Effector memory CD4-positive, alpha-beta T cell (primary cell): ENCODE results near the gene CERCAM.

Source experiments
- DNase-seq, 3 donors: peaks; one replicate each; pipeline ENCODE4 v3.0.0-alpha.2; 2020
- H3K27ac ChIP-seq: 2 replicates; pipeline ENCODE4 v1.7.0; 2013; ENCODE audit warnings: mild to moderate bottlenecking, low read length, moderate library complexity; ENCODE audit not compliant: insufficient read depth, poor library complexity, severe bottlenecking
- H3K27me3 ChIP-seq: replicated peaks from 2 replicates; pipeline ENCODE4 v1.7.0; 2013; ENCODE audit warnings: mild to moderate bottlenecking, low read length; ENCODE audit not compliant: insufficient read depth, control insufficient read depth, poor library complexity, severe bottlenecking
- H3K36me3 ChIP-seq: 2 replicates; pipeline ENCODE4 v1.7.0; 2013; ENCODE audit warnings: mild to moderate bottlenecking, low read length, moderate library complexity; ENCODE audit not compliant: control insufficient read depth, insufficient read depth
- H3K4me1 ChIP-seq: 2 replicates; pipeline ENCODE4 v1.7.0; 2013; ENCODE audit warnings: low read length, mild to moderate bottlenecking; ENCODE audit not compliant: control insufficient read depth, insufficient read depth, poor library complexity, severe bottlenecking
- H3K4me3 ChIP-seq: 2 replicates; pipeline ENCODE4 v1.7.0; 2013; ENCODE audit warnings: low read length, low read depth, mild to moderate bottlenecking; ENCODE audit not compliant: insufficient read depth, poor library complexity, severe bottlenecking
- H3K9me3 ChIP-seq: 2 replicates; pipeline ENCODE4 v1.7.0; 2013; ENCODE audit warnings: mild to moderate bottlenecking, low read length, moderate library complexity; ENCODE audit not compliant: control insufficient read depth

CERCAM gene

GRCh38 chr9:128393145-128393775, 27.4 kb upstream of the CERCAM start:
- H3K27ac ChIP-seq, result no peak overlapping the region
- H3K4me1 ChIP-seq, result no peaks in the 10 kb centered on the region
- no peaks in the 10 kb centered on the region for H3K27me3 ChIP-seq
- no peak overlapping the region for H3K4me3 ChIP-seq
- H3K36me3 ChIP-seq, result peaks cover 27% of the 10 kb centered on the region
- no peaks in the 10 kb centered on the region for H3K9me3 ChIP-seq
- DNase-seq, result no peak

- peaks cover 20% of the 10 kb centered on the region for H3K36me3 ChIP-seq
- no peaks in the 10 kb centered on the region for H3K27me3 ChIP-seq
- H3K4me3 ChIP-seq, result no peak overlapping the region
- no peaks in the 10 kb centered on the region for H3K9me3 ChIP-seq
- no peak overlapping the region for H3K27ac ChIP-seq
- no peaks in the 10 kb centered on the region for H3K4me1 ChIP-seq
- DNase-seq, result no peak
Observed at GRCh38 chr9:128393970-128394369, 26.7 kb upstream of the CERCAM start.

GRCh38 chr9:128394379-128395168, 26.1 kb upstream of the CERCAM start:
- no peak for DNase-seq
- no peaks in the 10 kb centered on the region for H3K9me3 ChIP-seq
- H3K4me3 ChIP-seq, result no peak overlapping the region
- no peak overlapping the region for H3K27ac ChIP-seq
- H3K27me3 ChIP-seq, result no peaks in the 10 kb centered on the region
- no peaks in the 10 kb centered on the region for H3K4me1 ChIP-seq
- peaks cover 14% of the 10 kb centered on the region for H3K36me3 ChIP-seq

- no peak overlapping the region for H3K27ac ChIP-seq
- H3K27me3 ChIP-seq, result no peaks in the 10 kb centered on the region
- peaks cover 7% of the 10 kb centered on the region for H3K36me3 ChIP-seq
- H3K9me3 ChIP-seq, result no peaks in the 10 kb centered on the region
- no peak for DNase-seq
- no peak overlapping the region for H3K4me3 ChIP-seq
- no peaks in the 10 kb centered on the region for H3K4me1 ChIP-seq
Observed at GRCh38 chr9:128396970-128397613, 23.6 kb upstream of the CERCAM start.

GRCh38 chr9:128397831-128398230, 22.8 kb upstream of the CERCAM start:
- Histone ChIP-seq H3K27ac (no peak overlapping the region), H3K4me1 (no peaks in the 10 kb centered on the region), H3K36me3 (peaks cover 7% of the 10 kb centered on the region), H3K9me3 (no peaks in the 10 kb centered on the region), H3K27me3 (no peaks in the 10 kb centered on the region), H3K4me3 (no peak overlapping the region)
- no peak for DNase-seq

GRCh38 chr9:128399861-128400260, 20.8 kb upstream of the CERCAM start:
- Histone ChIP-seq H3K9me3 (no peaks in the 10 kb centered on the region), H3K4me3 (no peak overlapping the region), H3K4me1 (no peaks in the 10 kb centered on the region), H3K36me3 (no peaks in the 10 kb centered on the region), H3K27me3 (no peaks in the 10 kb centered on the region), H3K27ac (no peak overlapping the region)
- no peak for DNase-seq

- no peak overlapping the region for H3K4me3 ChIP-seq
- H3K27me3 ChIP-seq, result no peaks in the 10 kb centered on the region
- H3K27ac ChIP-seq, result no peak overlapping the region
- no peak for DNase-seq
- no peaks in the 10 kb centered on the region for H3K36me3 ChIP-seq
- no peaks in the 10 kb centered on the region for H3K9me3 ChIP-seq
- no peaks in the 10 kb centered on the region for H3K4me1 ChIP-seq
Observed at GRCh38 chr9:128404560-128404959, 16.1 kb upstream of the CERCAM start.

- no peaks in the 10 kb centered on the region for H3K27me3 ChIP-seq
- H3K36me3 ChIP-seq, result no peaks in the 10 kb centered on the region
- no peak overlapping the region for H3K4me3 ChIP-seq
- H3K9me3 ChIP-seq, result no peaks in the 10 kb centered on the region
- no peak for DNase-seq
- H3K27ac ChIP-seq, result no peak overlapping the region
- H3K4me1 ChIP-seq, result no peaks in the 10 kb centered on the region
Observed at GRCh38 chr9:128405077-128405779, 15.4 kb upstream of the CERCAM start.

GRCh38 chr9:128405780-128406171, 14.9 kb upstream of the CERCAM start:
- Histone ChIP-seq H3K36me3 (no peaks in the 10 kb centered on the region), H3K9me3 (no peaks in the 10 kb centered on the region), H3K4me1 (no peaks in the 10 kb centered on the region), H3K27ac (no peak overlapping the region), H3K4me3 (no peak overlapping the region), H3K27me3 (no peaks in the 10 kb centered on the region)
- DNase-seq, result no peak
